NCI-H69 (cell line): ENCODE results near the gene STRADB.
"Not testable (repeated sequence)": the region's sequence is repeated elsewhere in the genome, so short reads cannot be mapped to it uniquely, and the experiment has no call there.

Source experiments
- DNase-seq: peaks from one replicate; lab custom pipeline; 2025; lab: John Stamatoyannopoulos, UW

The STRADB gene, protein sequence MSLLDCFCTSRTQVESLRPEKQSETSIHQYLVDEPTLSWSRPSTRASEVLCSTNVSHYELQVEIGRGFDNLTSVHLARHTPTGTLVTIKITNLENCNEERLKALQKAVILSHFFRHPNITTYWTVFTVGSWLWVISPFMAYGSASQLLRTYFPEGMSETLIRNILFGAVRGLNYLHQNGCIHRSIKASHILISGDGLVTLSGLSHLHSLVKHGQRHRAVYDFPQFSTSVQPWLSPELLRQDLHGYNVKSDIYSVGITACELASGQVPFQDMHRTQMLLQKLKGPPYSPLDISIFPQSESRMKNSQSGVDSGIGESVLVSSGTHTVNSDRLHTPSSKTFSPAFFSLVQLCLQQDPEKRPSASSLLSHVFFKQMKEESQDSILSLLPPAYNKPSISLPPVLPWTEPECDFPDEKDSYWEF

DNA sequence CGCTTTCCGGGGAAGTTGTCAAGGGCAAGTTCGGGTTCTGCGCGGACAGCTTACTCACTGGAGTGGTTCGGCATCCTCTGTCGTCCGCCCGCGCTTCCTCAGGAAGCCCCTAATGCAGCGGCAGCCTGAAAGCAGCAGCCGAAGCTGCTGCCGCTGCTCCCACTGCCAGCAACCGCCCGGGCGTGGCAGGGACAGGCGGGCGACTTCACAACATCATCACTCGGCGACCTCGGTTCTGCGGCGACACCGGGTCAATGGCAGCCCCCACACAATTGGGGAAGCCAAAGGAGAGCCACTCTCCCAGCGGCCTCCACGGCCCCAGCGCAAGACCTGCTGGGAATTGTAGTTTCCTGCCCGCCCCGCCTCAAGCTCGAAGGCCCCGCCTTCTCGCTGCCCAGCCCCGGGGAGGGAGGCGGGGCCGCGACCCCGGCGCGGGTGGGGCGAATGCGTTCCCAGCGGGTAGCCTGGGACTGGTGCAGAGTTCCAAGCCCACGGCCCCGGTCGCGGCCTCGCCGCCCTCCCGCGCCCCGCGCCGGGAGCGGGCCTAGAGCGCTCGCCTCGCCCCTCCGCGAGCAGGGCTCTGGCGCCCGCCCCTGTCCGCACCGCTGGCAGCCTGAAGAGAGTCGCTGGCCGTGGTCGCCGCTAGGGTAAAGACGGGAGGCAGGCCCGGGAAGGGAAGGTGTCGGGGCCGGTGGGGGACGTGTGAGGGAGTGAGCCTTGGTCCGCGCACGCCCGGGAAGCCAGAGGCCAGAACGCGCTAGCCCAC lies at the start of gene STRADB, which contains the start of gene TRAK2:
TSS of gene STRADB (plus strand) at position 449 of the 766 bp plus-strand sequence. CDS start 3,101 bp downstream, outside the sequence.
TSS of gene TRAK2 (minus strand) at position 167 of the 766 bp plus-strand sequence. CDS start 30,951 bp downstream, outside the sequence.
- peak; percentile 92 for DNase-seq

DNA sequence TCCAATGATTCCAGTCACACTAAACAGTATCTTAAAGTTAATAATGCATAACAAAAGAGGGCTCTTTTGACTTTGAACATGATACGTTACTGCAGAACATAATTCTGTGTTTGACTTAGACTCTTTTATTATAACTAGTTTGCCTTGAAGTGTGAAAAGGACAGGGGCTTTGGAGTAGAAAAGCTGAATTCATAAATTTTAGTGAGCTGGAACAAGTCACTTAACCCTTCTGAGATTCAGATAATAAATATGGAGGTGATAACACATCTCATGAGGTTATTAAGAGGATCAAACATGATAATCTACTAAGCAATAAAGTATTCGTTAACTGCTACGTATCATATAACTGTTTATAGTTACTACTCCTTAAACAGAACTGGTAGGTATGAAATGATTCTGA lies 49.7 kb upstream of the STRADB start:
- DNase-seq: peak; percentile 22

DNA sequence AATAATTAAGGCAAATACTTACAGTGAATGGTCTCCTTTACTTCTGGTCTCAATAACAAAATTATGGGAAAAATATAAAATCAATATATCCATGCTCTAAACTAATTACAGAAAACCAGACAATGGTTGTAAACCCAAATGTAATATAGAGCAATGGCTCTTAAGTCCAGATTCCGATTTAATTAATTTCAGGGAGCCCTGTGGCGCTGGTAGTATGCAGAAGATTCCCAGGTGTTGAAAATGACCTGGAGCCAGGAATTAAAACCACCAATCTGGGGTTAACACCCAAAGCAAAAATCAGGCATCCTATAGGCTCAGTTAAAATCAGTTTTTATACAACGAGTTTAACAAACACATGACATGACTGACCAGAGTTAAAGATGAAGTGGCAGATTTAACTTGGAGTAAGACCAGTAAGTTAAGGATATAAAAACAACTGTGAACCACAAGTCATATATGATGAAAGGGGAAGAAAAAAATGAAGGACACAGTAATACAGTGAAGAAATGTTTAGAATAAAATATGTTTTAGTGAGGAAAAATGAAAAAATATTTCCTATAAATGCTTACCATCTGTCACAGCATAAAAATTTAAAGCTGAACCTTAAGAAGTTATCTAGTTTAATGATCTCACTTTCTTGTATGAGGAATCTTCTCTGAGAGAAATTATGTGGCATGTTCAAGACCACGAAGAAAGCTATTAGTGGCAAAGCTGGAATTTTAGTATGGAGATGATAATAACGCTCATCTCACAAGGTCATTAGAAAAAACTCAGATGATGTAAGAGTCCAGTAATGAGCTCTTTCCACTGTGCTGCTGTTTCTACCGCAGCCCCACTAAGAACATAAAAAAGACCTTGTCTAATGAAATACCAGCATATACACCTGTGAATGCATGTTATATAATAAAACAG lies 48.6 kb upstream of the STRADB start:
- DNase-seq: peak; percentile 2

DNA sequence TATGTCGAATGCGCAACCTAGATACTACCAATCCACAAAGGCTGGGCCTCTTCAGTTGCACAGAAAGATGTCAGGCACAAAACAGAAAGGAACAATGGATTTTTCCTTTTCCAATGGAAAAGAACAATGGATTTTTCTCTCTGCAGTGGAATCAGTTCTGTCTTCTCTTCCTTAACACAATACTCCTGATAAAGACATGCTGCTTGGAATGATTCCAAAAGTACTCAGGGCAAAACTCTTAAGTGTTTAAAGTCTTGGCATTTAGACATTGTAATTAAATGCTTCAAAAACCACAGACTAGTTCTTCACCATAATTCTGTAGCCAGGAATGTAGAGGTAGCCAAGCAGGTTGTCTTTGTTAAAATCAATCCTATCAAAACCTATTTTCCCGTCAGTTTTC lies 47.7 kb upstream of the STRADB start:
- DNase-seq: peak; percentile 26

DNA sequence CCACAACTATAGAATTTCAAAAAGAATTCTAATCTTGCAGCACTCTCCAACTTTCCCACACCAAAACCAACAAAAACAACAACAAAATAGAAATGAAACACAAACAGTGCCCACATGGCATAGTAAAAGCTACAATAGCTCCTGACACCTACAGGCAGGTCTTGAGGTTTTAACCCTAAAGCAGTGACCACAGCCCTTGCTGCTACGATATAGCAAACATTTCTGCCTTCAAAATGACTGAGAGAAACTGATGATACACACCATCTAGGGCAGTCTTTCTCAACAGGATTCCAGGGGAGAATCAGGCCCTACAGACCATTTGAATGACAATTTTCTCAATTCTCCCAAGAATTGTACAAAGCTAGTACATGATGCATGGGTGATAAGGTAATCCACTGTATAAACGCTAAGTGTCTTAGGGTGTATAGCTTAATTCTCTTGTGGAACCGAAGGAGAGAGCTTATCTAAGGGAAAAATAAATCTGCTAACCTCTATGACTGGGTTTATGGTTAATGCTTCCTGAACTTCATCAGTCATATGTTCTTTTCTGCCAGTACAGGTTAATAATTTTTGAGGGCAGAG lies 46.8 kb upstream of the STRADB start:
- no peak for DNase-seq

DNA sequence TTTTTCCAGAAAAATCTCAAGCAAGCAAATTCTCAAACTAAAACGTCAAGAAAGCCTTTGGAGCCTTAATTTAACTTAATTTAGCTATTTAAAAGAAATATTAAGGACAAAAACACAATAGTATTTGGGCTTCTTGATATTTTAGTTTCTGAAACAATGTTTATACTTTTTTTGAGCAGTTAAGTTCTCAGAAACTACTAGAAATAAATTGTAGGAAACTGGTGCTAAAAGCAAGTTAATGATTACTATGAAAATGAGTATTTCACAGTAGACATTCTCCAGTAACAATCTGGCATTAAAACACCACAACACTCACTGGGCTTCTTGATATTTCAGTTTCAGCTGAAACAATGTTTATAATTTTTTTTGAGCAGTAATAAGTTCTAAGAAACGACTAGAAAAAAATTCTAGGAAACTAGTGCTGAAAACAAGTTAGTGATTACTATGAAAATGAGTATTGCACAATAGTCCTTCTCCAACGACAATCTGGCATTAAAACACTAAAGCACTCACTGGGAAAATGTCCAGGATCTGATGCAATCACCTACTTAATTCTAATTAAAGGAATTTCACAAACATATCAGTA lies 45.4 kb upstream of the STRADB start:
- DNase-seq: peak; percentile 10

DNA sequence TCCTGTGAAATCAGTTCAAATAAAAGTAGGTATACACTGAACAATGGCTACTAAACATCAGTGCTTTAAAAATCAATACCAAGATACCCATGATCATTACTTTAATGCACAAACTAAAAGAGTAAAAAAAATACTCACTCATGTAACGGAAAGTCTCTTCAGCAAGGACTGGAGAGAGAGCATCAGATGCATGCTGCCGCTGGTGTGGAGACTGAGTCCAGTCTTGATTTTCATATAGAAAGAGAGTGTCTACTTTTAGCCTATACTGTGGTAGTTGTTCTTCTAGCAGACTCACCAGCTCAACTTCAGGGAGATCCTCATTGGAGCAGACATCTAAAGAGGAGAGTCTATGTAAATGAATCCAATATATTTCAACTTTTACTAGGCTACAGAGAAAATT lies 44.3 kb upstream of the STRADB start:
- DNase-seq: no peak

DNA sequence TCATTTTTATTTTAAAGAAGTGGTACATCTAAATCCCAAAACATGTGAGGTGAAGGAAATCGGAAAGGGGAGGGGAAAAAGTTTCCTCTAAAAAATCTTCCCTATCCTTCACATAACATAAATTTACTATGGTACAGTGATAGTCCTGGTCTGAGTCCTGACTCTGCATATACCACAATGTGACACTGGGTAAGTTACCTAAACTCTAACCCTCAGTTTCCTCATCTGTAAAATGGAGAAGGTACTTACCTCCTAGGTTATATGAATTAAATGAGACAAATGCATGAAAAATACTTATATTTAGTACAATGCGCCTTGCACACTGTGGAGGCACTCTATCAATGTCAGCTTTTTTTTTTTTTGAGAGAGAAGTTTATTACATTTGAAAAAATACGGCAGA lies 42.6 kb upstream of the STRADB start:
- DNase-seq: no peak

DNA sequence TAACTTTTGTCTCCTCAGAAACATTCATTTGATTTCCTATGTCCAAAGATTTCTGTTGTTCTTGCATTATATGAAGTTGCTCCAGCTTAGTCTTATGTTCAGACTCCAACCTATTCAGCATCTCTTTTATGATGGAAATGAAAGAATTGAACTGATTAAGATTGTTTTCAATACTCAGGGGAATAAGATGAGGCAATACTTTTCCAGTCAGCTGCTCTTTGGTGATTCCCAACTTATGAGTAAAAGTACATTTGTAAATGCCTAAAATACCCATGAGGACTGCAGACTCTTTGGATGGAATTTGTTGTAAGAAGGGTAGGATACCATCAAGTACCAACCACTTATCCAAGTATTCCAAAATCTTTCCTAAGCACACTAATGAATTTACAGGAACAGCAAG lies 40.1 kb upstream of the STRADB start:
- DNase-seq: no peak

DNA sequence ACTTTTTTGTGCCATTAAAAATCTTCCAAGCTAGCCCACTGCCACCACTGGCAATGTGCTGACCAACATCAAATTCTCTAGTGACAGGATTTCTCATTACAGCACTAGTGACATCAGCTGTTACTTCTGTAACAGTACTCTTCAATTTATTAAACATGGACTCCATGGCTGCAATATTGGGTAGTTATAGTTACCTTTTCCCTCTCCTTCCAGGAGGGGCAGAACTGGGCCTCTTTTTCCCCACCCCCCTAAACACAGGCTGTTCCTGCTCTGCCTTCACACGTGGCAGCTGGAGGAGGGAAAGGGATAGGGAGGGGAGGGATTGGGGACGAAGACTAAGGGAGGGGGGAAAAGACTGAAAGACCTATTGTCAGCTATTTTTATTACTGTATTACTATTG lies 38.4 kb upstream of the STRADB start:
- DNase-seq: no peak

DNA sequence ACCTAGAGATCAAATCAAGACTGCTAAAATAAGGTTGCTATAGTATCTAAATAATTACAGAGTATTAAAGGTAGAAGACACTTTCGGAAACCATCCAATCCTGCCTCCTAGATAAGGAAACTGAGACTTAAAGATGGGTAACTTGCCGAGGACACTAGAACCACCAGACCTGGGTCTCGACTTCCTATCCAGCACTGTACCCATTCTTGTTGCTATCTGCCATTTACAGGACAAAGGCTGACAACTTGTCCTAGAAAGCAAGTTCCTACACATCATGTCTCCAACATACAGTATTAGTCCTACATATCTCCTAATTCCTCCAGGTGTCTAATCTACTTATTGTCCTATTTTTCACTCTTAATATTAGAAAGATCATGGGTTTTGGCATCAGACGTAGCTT lies 38.0 kb upstream of the STRADB start:
- DNase-seq: no peak

DNA sequence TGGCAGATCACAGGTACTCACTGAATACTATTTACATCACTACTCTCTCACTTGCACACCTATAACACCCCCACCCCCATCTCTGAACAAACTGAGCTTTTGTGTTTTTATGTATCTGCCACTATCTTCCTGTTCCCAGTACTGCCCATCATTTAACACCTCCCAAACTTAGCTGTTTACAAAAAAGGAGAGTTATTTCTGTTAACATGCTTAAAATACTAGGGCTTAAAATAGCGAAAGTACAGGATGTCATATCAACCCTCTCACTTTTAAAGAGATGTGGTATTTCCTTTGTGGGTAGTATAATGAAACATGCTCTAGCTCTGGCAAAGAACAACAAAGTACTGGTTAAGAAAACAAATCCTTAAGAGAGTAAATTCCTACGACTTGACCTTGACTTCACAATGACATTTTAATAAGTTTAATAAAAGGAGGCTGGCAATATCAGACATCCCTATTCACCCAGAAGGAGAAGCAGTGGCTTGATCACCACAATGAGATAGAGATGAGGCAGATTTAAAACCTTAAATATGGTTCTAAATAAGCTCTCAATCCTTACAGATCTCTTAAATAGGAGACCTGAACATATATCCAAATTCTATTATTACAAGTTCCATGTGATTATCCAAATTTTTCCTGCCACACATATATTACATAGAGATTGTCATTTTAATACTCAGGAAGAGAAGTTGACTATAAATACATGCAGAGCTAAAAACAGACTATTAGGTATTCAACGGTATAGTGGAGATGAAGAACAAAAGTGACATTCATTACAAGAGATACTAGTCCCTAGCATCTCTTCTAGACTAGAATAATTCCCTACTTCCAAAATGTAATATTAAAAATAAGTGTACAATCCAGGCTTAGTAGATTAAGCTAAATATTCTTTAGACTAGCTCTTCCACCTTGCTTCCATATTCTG lies 37.2 kb upstream of the STRADB start:
- no peak for DNase-seq

DNA sequence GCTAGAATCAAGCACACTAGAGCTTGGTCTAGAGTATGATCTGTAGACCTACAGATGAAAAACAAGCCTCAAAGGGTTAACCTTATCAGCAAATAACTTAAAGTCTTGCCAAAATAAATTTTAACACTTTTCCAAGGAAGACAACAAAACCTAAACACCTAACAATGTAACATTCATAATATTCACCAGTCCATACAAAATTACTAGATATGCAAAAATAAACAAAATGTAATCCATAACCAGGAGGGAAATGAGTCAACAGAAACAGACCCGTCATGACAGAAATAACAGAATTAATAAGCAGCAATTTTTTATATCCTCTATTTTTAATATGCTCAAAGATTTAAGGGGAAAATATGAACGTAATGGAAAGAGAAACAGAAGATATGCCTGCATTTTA lies 36.4 kb upstream of the STRADB start:
- no peak for DNase-seq

DNA sequence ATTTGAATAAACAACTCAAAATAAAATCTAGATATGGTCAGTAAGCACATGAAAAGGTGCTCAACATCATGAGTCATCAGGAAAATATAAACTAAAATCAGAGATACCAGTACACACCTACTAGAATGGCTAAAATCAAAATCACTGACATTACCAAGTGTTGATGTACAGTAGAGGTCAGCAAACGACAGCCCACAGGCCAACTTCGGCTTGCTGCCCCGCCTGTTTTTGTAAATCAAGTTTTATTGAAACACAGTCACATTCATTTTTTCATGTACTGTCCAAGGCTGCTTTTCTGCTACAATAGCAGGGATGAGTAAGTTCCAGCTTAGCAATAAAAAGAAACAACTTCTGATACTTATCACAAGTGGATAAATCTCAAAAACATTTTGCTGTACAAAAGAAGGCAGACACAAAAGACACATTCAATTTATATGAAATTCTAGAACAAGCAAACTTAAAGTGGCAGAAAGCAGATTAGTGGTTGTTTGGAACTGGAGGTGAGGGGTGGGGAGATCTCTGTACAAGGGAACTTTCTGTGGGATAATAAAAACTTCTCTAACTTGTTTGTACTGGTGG lies 32.4 kb upstream of the STRADB start:
- DNase-seq: no peak

DNA sequence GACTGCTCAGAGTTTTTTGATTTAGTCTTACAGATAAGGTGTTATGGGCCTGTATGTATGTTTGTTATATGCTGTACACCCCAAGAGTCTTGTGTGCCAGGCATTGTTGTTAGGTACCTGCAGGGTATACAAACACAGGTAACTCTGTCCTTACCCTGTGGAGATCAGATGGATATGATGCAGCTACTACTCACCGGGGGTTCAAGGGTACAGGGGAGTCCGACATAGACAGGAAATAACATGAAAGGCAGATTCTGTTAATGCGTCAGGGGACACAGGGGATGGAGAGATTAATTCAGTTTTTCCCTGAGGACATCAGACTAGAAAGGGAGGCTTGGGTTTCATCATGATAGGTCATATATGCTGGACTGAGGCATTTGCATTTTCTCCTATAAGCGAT lies 31.6 kb upstream of the STRADB start:
- DNase-seq: no peak

DNA sequence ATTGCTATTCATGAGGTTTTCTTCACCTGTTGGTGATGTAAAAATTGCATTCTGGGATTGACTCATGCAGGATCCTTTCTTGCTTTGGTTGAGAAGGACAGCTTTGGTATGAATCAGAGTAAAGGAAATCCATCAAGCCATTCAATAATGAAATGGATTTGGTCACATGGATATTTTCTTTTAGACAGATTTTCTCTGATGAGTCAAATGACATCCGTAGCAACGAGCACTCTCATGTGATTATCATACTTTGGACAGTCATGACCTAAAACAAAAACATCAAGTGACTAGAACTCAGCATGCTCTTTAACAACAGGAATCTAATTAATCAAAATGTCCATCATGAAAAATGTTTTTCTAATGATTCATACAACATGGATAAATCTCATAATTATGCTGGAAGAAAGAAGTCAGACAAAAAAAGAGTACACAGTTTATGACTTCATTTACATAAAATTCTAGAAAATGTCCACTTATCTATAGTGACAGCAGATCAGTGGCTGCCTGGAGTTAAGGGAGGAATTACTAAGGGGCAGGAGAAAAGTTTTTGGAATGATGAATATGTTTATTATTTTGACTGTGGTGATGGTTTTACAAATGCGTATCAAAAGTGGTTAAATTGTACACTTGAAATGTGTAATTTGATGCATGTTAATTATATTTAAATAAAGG lies 31.0 kb upstream of the STRADB start:
- peak; percentile 5 for DNase-seq

DNA sequence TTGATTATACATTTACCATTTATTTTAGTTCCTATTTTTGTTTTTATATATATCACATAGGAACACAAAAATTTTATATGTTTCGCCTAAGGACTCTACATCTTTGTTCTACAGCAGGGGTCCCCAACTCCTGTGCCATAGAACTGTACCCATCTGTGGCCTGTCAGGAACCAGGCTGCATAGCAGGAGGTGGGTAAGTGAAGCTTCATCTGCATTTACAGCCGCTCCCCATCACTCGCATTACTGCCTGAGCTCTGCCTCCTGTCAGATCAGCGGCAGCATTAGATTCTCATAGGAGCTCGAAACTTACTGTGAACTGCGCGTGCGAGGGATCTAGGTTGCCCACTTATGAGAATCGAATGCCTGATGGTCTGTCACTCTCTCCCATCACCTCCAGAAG lies 25.6 kb upstream of the STRADB start:
- DNase-seq: no peak

DNA sequence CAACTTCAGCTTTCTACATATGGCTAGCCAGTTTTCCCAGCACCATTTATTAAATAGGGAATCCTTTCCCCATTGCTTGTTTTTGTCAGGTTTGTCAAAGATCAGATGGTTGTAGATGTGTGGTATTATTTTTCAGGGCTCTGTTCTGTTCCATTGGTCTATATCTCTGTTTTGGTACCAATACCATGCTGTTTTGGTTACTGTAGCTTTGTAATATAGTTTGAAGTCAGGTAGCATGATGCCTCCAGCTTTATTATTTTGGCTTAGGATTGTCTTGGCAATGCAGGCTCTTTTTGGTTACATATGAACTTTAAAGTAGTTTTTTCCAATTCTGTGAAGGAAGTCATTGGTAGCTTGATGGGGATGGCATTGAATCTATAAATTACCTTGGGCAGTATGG lies 23.2 kb upstream of the STRADB start:
- DNase-seq: not testable (repeated sequence)

DNA sequence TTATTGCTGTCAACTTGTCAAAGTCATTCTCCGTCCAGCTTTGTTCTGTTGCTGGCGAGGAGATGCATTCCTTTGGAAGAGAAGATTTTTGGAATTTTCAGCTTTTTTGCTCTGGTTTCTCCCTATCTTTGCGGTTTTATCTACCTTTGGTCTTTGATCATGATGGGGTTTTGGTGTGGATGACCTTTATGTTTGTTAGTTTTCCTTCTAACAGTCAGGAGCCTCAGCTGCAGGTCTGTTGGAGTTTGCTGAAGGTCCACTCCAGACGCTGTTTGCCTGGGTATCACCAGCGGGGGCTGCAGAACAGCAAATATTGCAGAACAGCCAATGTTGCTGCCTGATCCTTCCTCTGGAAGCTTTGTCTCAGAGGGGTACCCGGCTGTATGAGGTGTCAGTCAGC lies 21.7 kb upstream of the STRADB start:
- DNase-seq: not testable (repeated sequence)
